ENCODE measurements around the gene HAND1.

Gene HAND1

DNA sequence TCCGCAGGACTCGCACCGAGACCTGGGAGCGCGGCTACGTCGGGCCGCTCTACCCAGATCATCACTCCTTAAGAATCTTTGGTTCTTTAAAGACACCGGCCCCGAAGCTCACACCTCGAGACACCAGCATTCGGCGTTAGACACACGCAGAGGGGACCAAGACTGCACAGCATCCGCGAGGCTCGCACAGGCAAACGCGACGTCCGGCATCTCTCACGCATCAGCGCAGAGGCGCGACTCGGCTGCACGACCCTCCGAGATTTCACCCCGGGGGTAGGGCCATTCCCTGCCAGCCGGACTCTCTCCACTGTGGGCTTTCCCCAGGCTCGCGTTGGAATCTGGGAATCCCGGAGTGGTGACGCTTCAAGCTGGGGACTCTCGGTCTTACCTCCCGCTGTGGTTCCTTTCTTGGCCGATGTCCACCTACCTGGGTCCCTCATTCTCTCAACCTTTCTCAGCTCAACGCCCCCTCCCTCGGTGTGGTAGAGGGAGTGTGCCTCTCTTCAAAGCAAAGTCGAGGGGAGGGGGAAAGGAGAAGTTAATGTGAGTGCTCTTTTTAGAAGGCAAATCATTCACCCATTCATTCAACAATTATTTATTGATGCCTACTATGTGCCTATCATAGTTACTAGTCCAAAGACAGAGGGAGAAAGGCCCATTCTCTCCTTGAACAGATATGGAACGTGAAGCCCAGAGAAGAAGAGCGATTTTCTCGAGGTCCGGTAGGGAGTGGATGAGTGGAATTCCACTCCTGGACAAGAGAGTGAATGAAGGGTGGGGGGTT, 1.3 kb upstream of the HAND1 start:
- Histone ChIP-seq H3K27ac (no peak overlapping the region), H3K4me3 (peak overlapping the region; percentile 24)
- no peak for DNase-seq (ENCODE audit: low spot score)
- no peak for TF ChIP-seq CTCF (IDR thresholded peaks at IDR 0.05)

GRCh38 chr5:154478752-154479159, 729 bp upstream of the HAND1 start:
- DNase-seq (ENCODE audit: low spot score), result peak; percentile 65
- Histone ChIP-seq H3K27ac (no peak overlapping the region), H3K4me3 (peak overlapping the region; percentile 24)
- TF ChIP-seq CTCF (IDR thresholded peaks at IDR 0.05), result no peak

- H3K4me3 ChIP-seq, result peak overlapping the region; percentile 65
- no peak for DNase-seq (ENCODE audit: low spot score)
- no peak for TF ChIP-seq CTCF (IDR thresholded peaks at IDR 0.05)
- H3K27ac ChIP-seq, result no peak overlapping the region
Observed at GRCh38 chr5:154477382-154478223, 424 bp downstream of the HAND1 start.

GRCh38 chr5:154476354-154477205, 1.4 kb downstream of the HAND1 start:
- Histone ChIP-seq H3K27ac (no peak overlapping the region), H3K4me3 (peak overlapping the region; percentile 65)
- TF ChIP-seq CTCF (IDR thresholded peaks at IDR 0.05), result no peak
- DNase-seq (ENCODE audit: low spot score), result no peak

DNA sequence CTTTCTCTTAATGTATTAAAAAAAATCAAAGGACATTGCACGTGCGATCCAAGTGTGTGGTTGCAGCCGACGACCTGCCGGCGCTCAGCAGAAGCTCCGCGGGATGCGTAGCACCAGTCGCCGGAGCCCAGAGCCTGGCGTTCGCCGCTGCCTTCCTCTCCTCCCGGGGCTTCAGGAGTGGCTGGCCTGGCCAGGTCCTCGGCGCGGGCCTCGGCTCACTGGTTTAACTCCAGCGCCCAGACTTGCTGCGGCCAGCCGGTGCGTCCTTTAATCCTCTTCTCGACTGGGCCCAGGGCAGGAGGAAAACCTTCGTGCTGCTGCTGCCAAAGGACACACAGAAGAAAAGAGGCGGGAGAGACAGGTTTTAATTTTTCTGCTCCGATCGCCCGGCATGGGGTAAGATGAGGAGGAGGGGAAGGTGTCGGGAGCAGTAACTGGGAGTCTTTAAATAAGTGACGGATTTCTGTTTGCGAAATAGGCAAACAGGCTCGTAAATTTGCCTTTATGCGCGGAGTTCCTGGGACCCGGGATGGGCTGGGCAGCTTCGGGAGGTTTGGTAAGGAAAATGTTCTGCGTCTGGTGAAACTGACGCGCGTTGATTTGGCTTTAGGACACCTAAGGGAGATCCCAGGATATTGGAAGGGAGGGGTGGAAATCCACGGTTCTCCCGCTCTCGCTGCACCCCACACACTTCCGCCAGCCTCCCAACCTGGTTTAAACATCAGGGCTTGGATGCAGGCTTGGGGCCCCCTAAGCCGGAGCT, 2.3 kb downstream of the HAND1 start:
- no peak for TF ChIP-seq CTCF (IDR thresholded peaks at IDR 0.05)
- peak; percentile 61 for DNase-seq (ENCODE audit: low spot score)
- Histone ChIP-seq H3K27ac (no peak overlapping the region), H3K4me3 (peak overlapping the region; percentile 17)

All from coronary artery (tissue), 2 donors.